HFF-Myc (cell line): ENCODE results near the gene KARS1.
A peak's percentile ranks its signal among the peaks of the same experiment; 100 is the strongest.

Source experiments
- DNase-seq: peaks from one replicate; pipeline ENCODE4 v3.0.0-alpha.2; 2011; ENCODE audit warnings: low read depth; ENCODE audit errors: extremely low read depth
- H3K4me3 ChIP-seq: replicated peaks from 2 replicates; pipeline ENCODE4 v1.5.1; 2011; ENCODE audit warnings: low read depth, mild to moderate bottlenecking, control low read depth, low read length
- TF ChIP-seq, protein P1 (sequence below): IDR thresholded peaks from 2 replicates; pipeline ENCODE4 v1.5.1; 2012; ENCODE audit warnings: mild to moderate bottlenecking, low read depth, low read length, control low read depth; ENCODE audit errors: missing control alignments

Gene KARS1

DNA sequence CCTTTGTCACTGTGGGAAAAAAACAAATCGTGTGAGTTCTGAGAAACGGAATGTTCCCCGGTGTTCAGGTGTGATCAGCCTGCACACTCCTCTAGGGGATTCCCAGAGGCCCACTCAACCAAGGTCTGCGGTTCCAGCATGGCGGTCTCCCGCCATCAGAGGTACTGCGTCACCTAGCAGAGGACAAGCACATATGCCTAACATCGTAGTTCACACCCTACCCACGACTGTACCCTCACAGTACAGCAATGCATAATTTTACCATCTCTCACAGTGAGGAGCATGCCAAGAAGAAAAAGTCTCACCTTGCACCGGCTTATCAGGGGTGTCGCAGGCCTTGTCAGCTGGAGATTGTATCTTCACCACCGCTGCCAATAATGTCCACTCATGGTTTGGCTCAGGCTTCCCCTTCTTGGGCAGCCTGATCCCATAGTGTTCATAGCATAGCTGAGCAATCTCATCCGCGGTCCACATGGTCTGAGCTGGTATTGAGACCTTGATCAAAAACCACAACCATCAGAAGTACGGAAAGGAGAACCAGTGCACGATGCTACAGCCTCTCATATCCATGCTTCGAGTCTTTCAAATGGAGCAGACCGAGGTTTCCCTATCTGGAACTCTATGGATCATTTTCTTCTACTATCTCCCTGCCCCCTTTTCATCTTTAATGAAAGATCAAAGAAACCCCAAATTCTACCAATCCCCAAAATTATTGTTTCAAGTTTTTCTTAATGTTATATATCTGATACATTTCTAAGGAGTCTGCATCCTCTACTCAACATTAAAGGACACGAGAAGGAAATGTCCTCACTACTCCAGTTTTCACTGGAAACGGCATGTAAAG is 26.9 kb downstream of the KARS1 start:
- DNase-seq = no peak
- TF ChIP-seq, protein P1, sequence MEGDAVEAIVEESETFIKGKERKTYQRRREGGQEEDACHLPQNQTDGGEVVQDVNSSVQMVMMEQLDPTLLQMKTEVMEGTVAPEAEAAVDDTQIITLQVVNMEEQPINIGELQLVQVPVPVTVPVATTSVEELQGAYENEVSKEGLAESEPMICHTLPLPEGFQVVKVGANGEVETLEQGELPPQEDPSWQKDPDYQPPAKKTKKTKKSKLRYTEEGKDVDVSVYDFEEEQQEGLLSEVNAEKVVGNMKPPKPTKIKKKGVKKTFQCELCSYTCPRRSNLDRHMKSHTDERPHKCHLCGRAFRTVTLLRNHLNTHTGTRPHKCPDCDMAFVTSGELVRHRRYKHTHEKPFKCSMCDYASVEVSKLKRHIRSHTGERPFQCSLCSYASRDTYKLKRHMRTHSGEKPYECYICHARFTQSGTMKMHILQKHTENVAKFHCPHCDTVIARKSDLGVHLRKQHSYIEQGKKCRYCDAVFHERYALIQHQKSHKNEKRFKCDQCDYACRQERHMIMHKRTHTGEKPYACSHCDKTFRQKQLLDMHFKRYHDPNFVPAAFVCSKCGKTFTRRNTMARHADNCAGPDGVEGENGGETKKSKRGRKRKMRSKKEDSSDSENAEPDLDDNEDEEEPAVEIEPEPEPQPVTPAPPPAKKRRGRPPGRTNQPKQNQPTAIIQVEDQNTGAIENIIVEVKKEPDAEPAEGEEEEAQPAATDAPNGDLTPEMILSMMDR = no peak
- H3K4me3 ChIP-seq = no peak overlapping the region

DNA sequence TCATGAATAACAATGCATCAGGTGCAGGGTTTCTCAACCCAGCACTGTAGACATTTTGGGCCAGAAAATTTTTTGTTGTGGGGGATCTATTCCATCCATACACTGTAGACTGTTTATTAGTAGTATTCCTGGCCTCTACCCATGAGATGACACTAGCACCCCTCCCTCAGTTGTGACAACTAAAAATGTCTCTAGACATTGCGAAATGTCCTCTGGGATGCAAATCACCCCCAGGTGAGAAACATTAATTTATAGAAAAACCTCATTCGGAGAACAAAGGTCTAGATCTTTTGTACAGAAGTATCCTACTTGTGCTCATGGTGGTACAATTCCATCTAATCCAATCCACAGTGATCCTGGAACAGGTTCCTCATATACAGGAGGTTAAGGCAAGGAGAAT is 28.7 kb downstream of the KARS1 start:
- DNase-seq = no peak
- no peak overlapping the region for H3K4me3 ChIP-seq

DNA sequence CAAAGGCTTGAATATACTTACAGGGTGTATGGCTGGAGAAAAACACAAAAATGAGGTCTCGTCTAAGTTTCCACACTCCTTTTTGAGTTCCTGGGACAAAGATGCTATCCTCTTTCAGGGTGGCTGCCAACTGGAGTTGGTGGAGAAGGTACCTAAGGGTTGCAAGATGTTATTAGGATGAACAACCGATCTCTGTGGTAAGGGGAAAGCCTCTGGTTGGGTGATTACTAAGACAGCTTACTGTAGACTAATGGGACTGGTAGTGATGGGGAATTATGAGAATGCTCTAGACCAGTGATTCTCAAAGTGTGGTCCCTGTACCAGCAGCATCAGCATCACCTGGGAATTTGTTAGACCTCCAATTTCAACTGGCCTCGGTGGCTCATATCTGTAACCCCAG is 30.3 kb downstream of the KARS1 start:
- DNase-seq = no peak
- no peak overlapping the region for H3K4me3 ChIP-seq

More for the DNA sequence above, 28.7 kb downstream of the KARS1 start:
- TF ChIP-seq, protein P1 = no peak

GRCh38 chr16:75616521-75617010 is 30.9 kb downstream of the KARS1 start:
- DNase-seq = no peak
- TF ChIP-seq, protein P1 = no peak
- no peak overlapping the region for H3K4me3 ChIP-seq

More for the DNA sequence above, 30.3 kb downstream of the KARS1 start:
- TF ChIP-seq, protein P1 = no peak

DNA sequence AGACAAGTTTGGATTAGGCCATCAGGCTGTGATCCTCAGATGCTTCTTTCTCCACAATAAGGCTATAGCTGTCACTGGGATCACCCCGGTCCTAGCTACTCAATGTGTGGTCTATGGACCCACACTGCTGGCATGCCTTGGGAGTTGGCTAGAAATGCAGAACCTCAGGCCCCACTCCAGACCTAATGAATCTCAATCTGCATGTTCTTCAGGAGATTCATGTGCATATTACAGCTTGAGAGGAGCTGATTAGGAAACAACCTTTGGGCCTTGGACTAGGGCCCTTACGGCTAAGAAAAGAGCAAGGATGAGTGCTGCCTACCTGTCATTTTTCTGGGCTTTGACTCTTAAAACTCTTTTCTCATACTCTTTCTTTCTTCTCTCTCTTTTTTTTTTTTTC is 31.8 kb downstream of the KARS1 start:
- DNase-seq = no peak
- no peak overlapping the region for H3K4me3 ChIP-seq
- TF ChIP-seq, protein P1 = no peak

GRCh38 chr16:75614066-75614897 is 33.2 kb downstream of the KARS1 start:
- no peak overlapping the region for H3K4me3 ChIP-seq
- TF ChIP-seq, protein P1 = no peak
- DNase-seq = peak; percentile 88
